Measurements from ENCODE around the gene TMEM179B.
"Not testable (repeated sequence)": the region's sequence is repeated elsewhere in the genome, so short reads cannot be mapped to it uniquely, and the experiment has no call there.

TMEM179B gene

GRCh38 chr11:62787005-62787759 is at the start of gene TMEM179B:
Gene TMEM179B (plus strand): TSS chr11:62787402. CDS start chr11:62787432, 30 bp downstream.
- DNase-seq, result peak; percentile 99

GRCh38 chr11:62747475-62748160 is 39.6 kb upstream of the TMEM179B start:
- no peak for DNase-seq

- not testable (repeated sequence) for DNase-seq
Observed at GRCh38 chr11:62749931-62750330, 37.3 kb upstream of the TMEM179B start.

GRCh38 chr11:62752177-62752785 is 34.9 kb upstream of the TMEM179B start:
- no peak for DNase-seq

GRCh38 chr11:62752994-62753735 is 34.0 kb upstream of the TMEM179B start:
- DNase-seq, result no peak

DNA sequence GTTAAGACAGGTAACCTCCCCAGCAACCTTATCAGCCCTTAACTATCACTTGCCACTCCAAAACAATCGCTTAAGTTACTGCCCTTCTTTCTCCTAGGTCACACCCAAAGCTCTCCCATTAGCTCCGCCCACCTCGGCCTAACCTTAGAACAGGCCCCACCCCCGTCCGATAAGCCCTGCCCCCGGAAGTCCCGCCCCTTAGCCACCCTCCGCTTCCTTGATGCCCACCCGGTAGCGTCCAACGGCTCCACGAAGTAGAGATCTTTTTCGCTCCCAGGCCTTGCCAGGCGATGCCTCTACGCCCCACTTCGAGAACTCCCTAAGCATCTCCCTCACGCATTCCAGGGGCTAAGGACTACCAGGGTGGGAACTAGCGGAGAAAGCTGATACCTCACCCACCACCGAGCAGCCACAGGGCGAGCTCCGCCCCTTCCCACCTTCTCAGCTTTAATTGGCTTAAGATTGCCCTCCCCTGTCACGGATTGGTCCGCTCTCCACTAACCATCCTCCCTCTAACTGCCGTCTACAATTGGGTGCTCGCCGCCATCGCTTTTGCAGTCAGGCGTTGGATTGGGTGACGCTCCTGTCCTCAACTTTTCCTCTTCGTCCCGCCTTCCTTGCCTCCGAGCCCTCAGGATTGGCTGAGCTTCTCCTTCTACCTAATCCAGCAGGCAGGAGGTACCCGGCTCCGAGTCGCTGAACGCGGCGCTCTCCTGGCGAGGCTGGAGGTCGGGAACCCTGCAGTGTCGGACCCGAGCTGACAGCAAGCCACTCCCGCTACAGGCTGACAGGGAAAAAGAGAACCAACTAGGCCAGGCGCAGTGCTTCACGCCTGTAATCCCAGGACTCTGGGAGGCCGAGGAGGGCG is 33.2 kb upstream of the TMEM179B start, which contains the start of gene ZBTB3:
ZBTB3 (minus strand) TSS at position 425 of the 868 bp plus-strand sequence. CDS start 496 bp downstream, outside the sequence.
- peak; percentile 98 for DNase-seq

DNA sequence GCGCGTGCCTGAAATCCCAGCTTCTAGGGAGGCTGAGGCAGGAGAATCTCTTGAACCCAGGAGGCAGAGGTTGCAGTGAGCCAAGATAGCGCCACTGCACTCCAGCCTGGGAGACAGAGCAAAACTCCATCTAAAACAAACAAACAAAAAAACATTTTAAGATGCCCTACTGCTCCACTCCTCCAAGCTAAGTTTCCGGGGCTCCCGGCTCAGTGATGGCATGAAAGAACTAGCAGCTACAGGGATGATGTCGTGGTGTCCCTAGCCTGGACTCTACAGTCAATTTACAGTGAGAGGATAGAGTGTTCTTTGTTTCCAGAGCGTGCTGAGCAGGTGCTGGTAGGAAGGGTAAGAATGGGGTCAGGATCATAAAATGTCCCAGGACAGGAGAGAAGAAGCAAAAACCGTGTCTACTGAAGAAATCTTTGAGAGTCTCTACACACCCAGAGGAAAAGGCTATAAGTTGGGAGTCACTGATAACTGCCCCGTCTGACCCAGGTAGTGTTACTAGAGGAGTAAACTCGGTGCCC is 32.1 kb upstream of the TMEM179B start:
- no peak for DNase-seq

- DNase-seq, result no peak
Observed at GRCh38 chr11:62757846-62758788, 29.1 kb upstream of the TMEM179B start.

DNA sequence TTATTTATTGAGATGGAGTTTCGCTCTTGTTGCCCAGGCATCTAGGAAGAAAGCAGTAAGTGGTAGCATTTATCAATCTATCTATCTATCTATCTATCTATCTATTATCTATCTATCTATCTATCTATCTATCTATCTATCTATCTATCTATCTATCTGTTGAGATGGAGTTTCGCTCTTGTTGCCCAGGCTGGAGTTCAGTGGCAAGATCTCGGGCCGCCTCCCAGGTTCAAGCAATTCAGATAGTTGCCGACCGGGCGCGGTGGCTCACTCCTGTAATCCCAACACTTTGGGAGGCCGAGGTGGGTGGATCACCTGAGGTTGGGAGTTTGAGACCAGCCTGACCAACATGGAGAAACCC is 26.4 kb upstream of the TMEM179B start:
- DNase-seq, result not testable (repeated sequence)

DNA sequence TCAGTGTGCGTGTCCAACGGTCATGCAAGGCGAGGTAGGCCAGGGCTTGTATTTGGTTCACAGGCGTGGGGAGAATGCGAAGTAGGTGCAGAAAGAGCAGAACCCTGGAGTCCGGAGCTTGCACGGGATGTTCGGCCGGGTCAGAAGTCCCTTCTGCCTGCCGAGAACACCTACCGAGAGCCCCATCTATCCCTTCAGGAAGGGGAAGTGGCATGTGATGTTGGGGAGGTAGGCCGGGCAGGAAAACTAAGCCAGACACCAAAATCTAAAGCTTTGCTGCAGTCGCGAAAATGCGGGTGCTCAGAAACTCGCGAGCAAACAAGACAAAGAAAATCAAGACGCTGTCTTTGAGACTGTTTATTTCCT is 16.4 kb upstream of the TMEM179B start:
- no peak for DNase-seq

DNA sequence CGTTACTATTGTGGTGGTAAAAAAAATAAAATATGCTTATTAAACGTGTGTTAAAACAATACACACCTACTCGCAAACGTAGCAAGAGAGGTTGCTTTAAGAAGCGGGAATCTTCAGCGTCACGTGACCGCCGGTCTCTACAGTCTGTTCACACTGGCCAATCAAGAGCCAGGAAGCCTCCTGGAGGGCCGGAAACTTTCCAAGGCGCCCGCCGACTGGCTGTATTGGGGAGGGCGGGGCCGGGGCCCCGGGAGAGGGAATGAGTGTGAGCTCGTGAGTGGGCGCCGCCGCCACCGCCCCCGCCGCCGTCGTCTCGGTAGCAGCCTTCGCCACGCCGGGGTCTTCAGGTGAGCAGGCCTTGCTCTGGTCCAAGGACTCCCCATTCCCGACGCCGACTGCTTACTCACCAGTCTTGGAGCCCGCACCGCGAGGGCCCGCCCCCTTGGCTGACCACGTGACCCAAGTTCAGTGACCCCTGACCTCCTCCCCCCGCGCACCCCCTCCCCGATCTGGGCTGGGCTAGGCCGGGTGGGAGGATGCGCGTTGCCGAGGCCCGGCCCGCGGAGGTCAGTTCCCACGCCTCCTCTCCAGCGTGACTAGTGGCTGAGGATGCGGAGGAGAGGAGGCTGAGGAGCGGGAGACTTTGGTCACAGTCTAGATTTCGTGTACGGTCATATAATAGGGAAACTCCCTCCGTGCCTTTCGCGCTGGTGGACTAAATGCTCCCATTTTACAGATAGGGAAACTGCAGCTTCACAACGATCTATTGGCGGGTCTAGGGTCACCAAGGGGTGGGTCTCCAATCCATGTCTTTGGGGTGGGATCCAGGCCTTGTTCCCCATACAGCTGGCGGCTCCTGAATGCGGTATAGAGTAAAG is 15.8 kb upstream of the TMEM179B start, which contains the start of gene TAF6L:
TAF6L (plus strand) TSS at position 253 of the 878 bp plus-strand sequence. CDS start 4,388 bp downstream, outside the sequence.
- peak; percentile 91 to 93 for DNase-seq

- no peak for DNase-seq
Observed at GRCh38 chr11:62774407-62774806, 12.8 kb upstream of the TMEM179B start.

DNA sequence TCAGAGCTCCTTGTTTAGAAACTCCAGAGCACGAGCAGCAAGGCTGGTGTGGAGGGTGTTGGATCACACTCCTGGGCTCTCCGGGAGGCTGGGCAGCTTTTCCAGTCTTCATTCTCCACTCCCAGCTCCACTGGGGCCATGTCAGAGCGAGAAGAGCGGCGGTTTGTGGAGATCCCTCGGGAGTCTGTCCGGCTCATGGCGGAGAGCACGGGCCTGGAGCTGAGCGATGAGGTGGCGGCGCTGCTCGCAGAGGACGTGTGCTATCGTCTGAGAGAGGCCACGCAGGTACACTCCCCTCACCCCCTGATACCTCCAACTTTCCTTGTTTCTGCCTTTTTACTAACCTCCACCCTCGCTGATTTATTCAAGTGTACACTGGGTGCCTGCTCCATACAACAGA is 11.6 kb upstream of the TMEM179B start:
- DNase-seq, result no peak

DNA sequence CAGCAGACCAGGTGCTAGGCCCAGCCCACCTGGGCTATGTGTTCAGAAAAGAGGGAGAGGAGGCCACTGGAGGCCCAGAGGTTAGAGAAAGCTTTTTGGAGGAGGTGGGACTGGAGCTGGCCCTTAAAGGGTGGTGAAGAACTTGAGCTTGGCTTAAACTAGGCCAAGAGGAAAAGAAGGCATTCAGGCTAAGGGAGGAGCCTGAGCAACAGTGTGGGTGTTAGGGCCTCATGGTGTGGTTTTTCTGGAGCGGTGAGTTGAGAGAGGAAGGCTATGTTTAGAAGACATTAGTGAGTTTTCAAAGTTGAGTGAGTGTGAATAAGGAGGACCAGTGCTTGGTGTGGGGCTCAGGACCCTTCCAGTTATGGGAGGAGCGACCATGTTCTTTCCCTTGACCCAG is 9.8 kb upstream of the TMEM179B start:
- no peak for DNase-seq

DNA sequence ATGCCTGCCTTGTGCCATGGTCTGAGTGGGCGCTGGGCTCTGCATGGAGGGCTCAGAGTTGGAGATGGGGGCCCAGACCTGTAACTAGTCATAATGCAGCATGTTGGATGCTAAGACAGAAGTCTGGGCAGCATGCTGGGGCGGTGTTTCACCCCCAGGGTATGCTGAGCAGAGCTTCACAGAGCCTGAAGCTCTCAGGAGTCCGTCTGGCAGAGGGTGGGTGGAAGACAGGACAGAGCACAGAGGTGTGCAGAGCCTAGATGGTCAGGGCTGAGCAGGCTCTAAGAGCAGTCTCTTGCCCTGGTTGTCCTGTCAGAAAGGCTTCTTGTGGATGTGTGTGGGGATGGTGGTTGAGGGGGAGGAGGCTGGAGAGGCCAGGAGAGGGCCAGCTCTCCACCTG is 8.8 kb upstream of the TMEM179B start:
- no peak for DNase-seq

- DNase-seq, result no peak
Observed at GRCh38 chr11:62782753-62783152, 4.4 kb upstream of the TMEM179B start.

- DNase-seq, result peak; percentile 80 to 85
Observed at GRCh38 chr11:62786318-62787004, 741 bp upstream of the TMEM179B start.

- DNase-seq, result no peak
Observed at GRCh38 chr11:62788991-62789390, 1.8 kb downstream of the TMEM179B start.

DNA sequence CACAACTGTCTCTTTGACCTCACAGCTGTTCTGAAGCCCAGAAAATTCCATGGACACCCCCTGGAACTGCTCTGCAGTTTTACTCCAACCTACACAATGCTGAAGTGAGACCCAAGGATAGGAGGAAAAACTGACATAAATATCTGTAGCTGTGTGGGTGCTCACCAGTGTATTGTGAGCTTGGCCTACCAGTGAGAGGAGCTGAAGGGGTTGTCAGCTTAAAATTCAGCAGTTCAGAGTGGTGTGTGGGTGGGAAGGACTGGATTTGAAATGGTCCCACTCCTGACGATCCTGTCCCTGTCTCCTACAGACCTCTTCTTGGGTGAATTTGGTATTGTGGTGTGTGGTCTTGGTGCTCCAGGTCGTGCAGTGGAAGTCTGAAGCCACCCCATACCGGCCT is 2.4 kb downstream of the TMEM179B start:
- no peak for DNase-seq

Measured in activated CD4-positive, alpha-beta T cell treated with anti-CD3 and anti-CD28 coated beads for 4 hours (primary cell).